Natural killer cell (primary cell): ENCODE results near the gene LANCL3. TPM values are rescaled to one million over a fixed set of nuclear protein-coding genes. Genes with fewer than 3 reads are reported as not detected.

Experiments
- total RNA-seq, 4 donors: library from RNA; stranded (reverse); fragments of 120-200 nt in 1 of 4; gene quantifications; one replicate each; pipeline versions ENCODE4 v1.2.3 to v1.2.4, GENCODE V29; 2013 to 2022

Gene LANCL3
- total RNA-seq, 3 donors from 2014 or later (not counting 1 experiment from before 2014, with no cell fraction given) = 2.0 to 2.7 (median 2.6) TPM

Other genes starting within 250 kb of the LANCL3 start
- not detected for gene PRRG1, start 222.3 kb upstream of the LANCL3 start, total RNA-seq
- gene XK, start 114.1 kb downstream of the LANCL3 start, total RNA-seq = 1 to 10 TPM in 1 of 3 donors, under 1 TPM in 2; 0.29 to 1.3 (median 0.56) TPM
- gene CYBB, start 208.4 kb downstream of the LANCL3 start, total RNA-seq = 10 to 100 TPM; 11.3 to 25.6 (median 20.9) TPM